Neural cell (in vitro differentiated cells): ENCODE results near the gene MAGI1.

Source experiments
- CTCF ChIP-seq: fragments of 450-650 bp; IDR thresholded peaks from 2 replicates; pipeline ENCODE4 v1.5.1; 2014; ENCODE audit warnings: antibody characterized with exemption, mild to moderate bottlenecking, moderate library complexity; ENCODE audit not compliant: poor library complexity, severe bottlenecking
- EP300 ChIP-seq: fragments of 450-650 bp; conservative IDR thresholded peaks from 2 replicates; pipeline ENCODE4 v1.6.1; 2014; ENCODE audit warnings: antibody characterized with exemption, mild to moderate bottlenecking, moderate library complexity; ENCODE audit not compliant: poor library complexity, severe bottlenecking
- EZH2 ChIP-seq: fragments of 200-600, 300-800 bp; shearing (Covaris generic), sonication (generic); IDR thresholded peaks from 2 replicates; pipeline ENCODE4 v1.6.1; 2014; ENCODE audit warnings: antibody characterized with exemption, low read length, borderline replicate concordance, mild to moderate bottlenecking; ENCODE audit not compliant: insufficient read depth, poor library complexity, severe bottlenecking
- MXI1 ChIP-seq: fragments of 450-650 bp; conservative IDR thresholded peaks from 2 replicates; pipeline ENCODE4 v1.6.1; 2014; ENCODE audit warnings: antibody characterized with exemption, mild to moderate bottlenecking; ENCODE audit not compliant: poor library complexity, severe bottlenecking
- POLR2AphosphoS5 ChIP-seq: IDR thresholded peaks from 2 replicates; pipeline ENCODE4 v1.6.1; 2012
- RAD21 ChIP-seq: fragments of 450-650 bp; conservative IDR thresholded peaks from 2 replicates; pipeline ENCODE4 v1.6.1; 2014; ENCODE audit warnings: antibody characterized with exemption, mild to moderate bottlenecking, moderate library complexity
- REST ChIP-seq: IDR thresholded peaks from 2 replicates; pipeline ENCODE4 v1.6.1; 2012; ENCODE audit warnings: borderline replicate concordance
- SMC3 ChIP-seq: fragments of 450-650 bp; conservative IDR thresholded peaks from 2 replicates; pipeline ENCODE4 v1.6.1; 2014; ENCODE audit warnings: antibody characterized with exemption, mild to moderate bottlenecking, moderate library complexity; ENCODE audit not compliant: poor library complexity
- TAF1 ChIP-seq: IDR thresholded peaks from 2 replicates; pipeline ENCODE4 v1.6.1; 2012; ENCODE audit warnings: low read depth

DNA sequence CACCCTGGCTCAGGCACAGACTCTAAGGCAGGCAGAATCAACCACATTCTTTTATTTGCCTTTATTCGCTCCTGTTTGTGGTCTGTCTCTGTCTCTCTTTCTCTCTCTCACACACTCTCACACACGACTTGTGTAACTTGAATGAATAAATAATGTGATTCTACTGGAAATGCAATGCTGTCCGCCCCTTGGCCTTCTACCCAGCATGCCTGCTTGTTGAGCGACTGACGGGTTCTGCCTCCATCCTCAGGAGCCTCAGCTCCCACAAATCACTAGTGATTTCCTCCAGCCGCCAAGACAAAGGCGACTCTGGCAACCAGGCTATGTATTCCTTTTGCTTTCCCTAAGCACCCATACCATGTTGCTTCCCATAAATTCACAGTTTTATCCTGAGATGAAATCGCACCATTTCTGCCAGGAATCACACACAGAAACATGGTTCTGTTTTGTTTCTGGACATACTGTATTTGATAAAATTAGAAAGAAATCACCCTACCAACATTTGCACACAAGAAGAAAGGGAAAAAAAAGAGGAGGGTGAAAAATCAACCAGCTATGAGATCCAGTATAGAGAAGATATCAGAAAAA, 460.8 kb downstream of the MAGI1 start:
- TF ChIP-seq CTCF (no peak), TAF1 (no peak), EZH2 (no peak), EP300 (no peak), REST (no peak), POLR2AphosphoS5 (no peak), RAD21 (no peak), MXI1 (no peak), SMC3 (no peak)
